Right lobe of liver (tissue), 6 donors: ENCODE measurements around the gene HNRNPH2. TPM values are rescaled to one million over a fixed set of nuclear protein-coding genes. Genes with fewer than 3 reads are reported as not detected.
A peak's percentile ranks its signal among the peaks of the same experiment; 100 is the strongest.

ENCODE experiments used
- ATAC-seq, 4 donors: fragments of 200-7000 bp; cut with Tn5 transposase; one replicate each; pipeline ENCODE4 v1.9.1; 2020; ENCODE audit warnings: mild to moderate bottlenecking in 4 of 4, moderate library complexity in 4 of 4
- DNase-seq, 3 donors: peaks; one replicate each; pipeline ENCODE4 v3.0.0-alpha.2; 2020
- H3K27ac ChIP-seq, 3 donors: fragments of 200-600 bp; one replicate each; pipeline ENCODE4 v1.8.0; 2022
- H3K27me3 ChIP-seq, 2 donors: fragments of 200-600 bp; one replicate each; pipeline ENCODE4 v1.8.0; 2022
- H3K36me3 ChIP-seq, 4 donors: fragments of 200-600 bp; sonication (generic) in 1 of 4; one replicate each; pipeline versions ENCODE4 v1.5.1 to v1.8.0; 2017 to 2022; ENCODE audit warnings: control low read depth in 1 of 4
- H3K4me1 ChIP-seq, 4 donors: fragments of 200-600 bp; sonication (generic) in 1 of 4; one replicate each; pipeline versions ENCODE4 v1.5.1 to v1.8.0; 2017 to 2022; ENCODE audit warnings: control low read depth in 1 of 4
- H3K4me3 ChIP-seq, 3 donors: fragments of 200-600 bp; one replicate each; pipeline ENCODE4 v1.8.0; 2022
- H3K9me3 ChIP-seq, 4 donors: fragments of 200-600 bp; sonication (generic) in 1 of 4; one replicate each; pipeline versions ENCODE4 v1.5.1 to v1.8.0; 2017 to 2022; ENCODE audit warnings: control low read depth in 1 of 4
- CTCF ChIP-seq, 4 donors: fragments of 200-600 bp in 3 of 4; fragments of 450-650 bp in 1 of 4; IDR thresholded peaks; one replicate each; pipeline versions ENCODE4 v1.5.1 to v1.8.0; 2016 to 2022; ENCODE audit warnings: antibody characterized with exemption in 4 of 4, mild to moderate bottlenecking in 2 of 4
- POLR2A ChIP-seq: fragments of 450-650 bp; IDR thresholded peaks from one replicate; pipeline ENCODE4 v1.6.1; 2017; ENCODE audit warnings: antibody characterized with exemption, mild to moderate bottlenecking
- WGBS: methylation state at CpG from one replicate; pipeline ENCODE4 v1.1.6; 2018; ENCODE audit warnings: low coverage, low lambda C conversion rate; ENCODE audit not compliant: insufficient coverage; ENCODE audit errors: missing lambda C conversion rate; 5-methylcytosine and 5-hydroxymethylcytosine counted together
- intact Hi-C, 2 donors: fragments of 100-400 bp; cut with DNase I; formaldehyde crosslinking; loops; one replicate each; pipeline versions ENCODE4 v1.11.2 to v1.14.1; 2022
- total RNA-seq, 6 experiments: library from RNA; depleted of rRNA in 2 of 6; stranded (reverse); fragments of >200 nt in 2 of 6; fragmentation: NEBNext Ultra II Directional in 3 of 6; extraction: Animal tissue kit (Norgen Biotek cat#: 25700) in 3 of 6; gene quantifications; one replicate each; pipeline versions ENCODE4 v1.1.0 to v1.2.4, GENCODE V29; 2016 to 2023
- donor health status: DM: no; HTN: yes; CAD: no.
- donor health status: DM: no; HTN: no; CAD: no.
- donor health status: DM: no; HTN: no; CAD: no.
- donor health status: DM: no; HTN: yes; CAD: no.
- donor health status: DM: no; HTN: yes; CAD: no.

Gene HNRNPH2
- total RNA-seq, 6 experiments from 2014 or later: 19.5 to 38.2 (median 31.1) TPM

- H3K27me3 ChIP-seq: no peaks in the 10 kb centered on the region
- no peaks in the 10 kb centered on the region for H3K4me1 ChIP-seq
- ATAC-seq: no peak
- H3K36me3 ChIP-seq: no peaks in the 10 kb centered on the region
- intact Hi-C loops: no loop called here
- no peak for DNase-seq
- no peaks in the 10 kb centered on the region for H3K9me3 ChIP-seq
- 46% methylated on average over 6 of the region's 6 CpGs for WGBS
- TF ChIP-seq POLR2A (no peak), CTCF (IDR thresholded peaks at IDR 0.05) (no peak)
- H3K4me3 ChIP-seq: no peak overlapping the region
- no peak overlapping the region for H3K27ac ChIP-seq
These were observed 21.5 kb upstream of the HNRNPH2 start for GRCh38 chrX:101386542-101386885.

GRCh38 chrX:101388604-101389003 lies 19.4 kb upstream of the HNRNPH2 start:
- Histone ChIP-seq H3K4me1 (no peaks in the 10 kb centered on the region), H3K9me3 (no peaks in the 10 kb centered on the region), H3K36me3 (no peaks in the 10 kb centered on the region), H3K4me3 (no peak overlapping the region), H3K27ac (no peak overlapping the region), H3K27me3 (no peaks in the 10 kb centered on the region)
- WGBS: 65% methylated on average over 2 of the region's 3 CpGs
- intact Hi-C loops: no loop called here
- no peak for DNase-seq
- no peak for ATAC-seq
- TF ChIP-seq CTCF (IDR thresholded peaks at IDR 0.05): no peak
- no peak for TF ChIP-seq POLR2A

DNA sequence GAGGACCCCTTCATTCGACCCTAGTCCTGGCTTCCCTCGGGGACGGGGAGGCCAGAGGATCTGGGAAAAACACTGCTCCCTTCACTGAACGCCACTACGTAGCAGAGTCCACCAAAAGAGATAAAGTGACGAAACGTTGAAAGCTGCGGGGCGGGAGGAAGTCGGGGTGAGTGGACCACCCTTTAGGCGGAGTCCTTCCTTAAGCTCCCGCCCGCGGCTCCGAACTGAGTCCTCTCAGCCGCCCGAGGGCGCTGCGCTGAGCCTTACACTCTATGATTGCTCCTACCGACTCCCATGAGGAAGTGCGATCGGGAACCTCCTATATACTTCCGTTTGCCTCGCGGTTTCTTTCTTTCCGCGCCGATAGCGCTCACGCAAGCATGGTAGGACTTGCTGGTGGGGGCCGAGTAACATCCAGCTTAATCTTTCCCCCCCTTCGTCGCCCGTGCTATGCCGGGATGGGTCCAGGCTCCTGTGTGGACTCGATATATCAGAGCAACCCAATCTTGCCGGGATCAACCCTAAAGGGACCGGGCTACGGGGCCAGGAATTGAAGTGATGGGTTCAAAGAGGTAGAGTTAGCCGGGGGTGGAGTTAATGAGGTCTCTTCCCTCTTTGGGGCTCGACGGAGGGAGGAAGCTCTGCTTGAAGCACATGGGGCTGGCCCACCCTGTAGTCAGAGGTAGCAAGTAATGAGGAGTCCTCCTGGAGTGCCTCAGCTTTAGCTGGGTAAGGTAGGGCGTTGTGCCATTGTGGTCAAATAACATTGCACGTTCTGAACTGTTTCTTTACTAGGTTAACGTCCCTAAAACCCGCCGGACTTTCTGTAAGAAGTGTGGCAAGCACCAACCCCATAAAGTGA lies 17.1 kb upstream of the HNRNPH2 start, which contains the start of gene RPL36A:
Gene RPL36A, plus strand, starts transcription at position 348 of the 862 bp plus-strand sequence. Its CDS starts 33 bp downstream, at position 381.
- peak; percentile 98 to 100 (median 98) for ATAC-seq
- TF ChIP-seq POLR2A: peak; percentile 82
- TF ChIP-seq CTCF (IDR thresholded peaks at IDR 0.05): peak; percentile 51 to 73 (median 70)
- no peaks in the 10 kb centered on the region for H3K4me1 ChIP-seq
- peak within 1 kb of the TSS; percentile 20 to 59 (median 51) for H3K27ac ChIP-seq
- DNase-seq: peak; percentile 82 to 87 (median 85)
- no peaks in the 10 kb centered on the region for H3K9me3 ChIP-seq
- intact Hi-C loops: no loop called here
- peaks cover 0 to 5% (median 1%) of the 10 kb centered on the region in 4 donors for H3K36me3 ChIP-seq
- H3K4me3 ChIP-seq: peak within 1 kb of the TSS; percentile 48 to 61 (median 59)
- peaks cover 0 to 3% of the 10 kb centered on the region in 2 donors for H3K27me3 ChIP-seq
- WGBS: 44% methylated on average over 27 of the region's 47 CpGs

DNA sequence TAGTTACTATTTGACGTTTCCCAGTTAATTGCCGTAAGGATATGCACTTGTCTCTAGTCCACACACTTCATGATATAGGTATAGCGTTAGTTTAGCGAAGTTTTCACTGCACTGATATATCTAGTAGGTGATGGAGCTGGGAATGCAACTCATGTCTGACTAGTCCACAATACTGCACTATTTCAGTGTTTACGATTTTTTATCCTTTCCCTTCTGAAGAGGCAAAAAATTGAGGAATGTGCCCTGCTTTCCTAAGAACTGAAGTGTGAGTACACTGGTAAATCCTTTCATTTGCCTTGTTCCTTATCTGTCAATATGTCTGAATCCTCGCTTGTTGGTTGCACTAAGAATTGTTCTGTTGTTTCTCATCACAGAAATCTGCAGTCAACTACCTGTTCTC lies 16.2 kb upstream of the HNRNPH2 start:
- Histone ChIP-seq H3K4me1 (no peaks in the 10 kb centered on the region), H3K4me3 (peak overlapping the region in 2 of 3 donors; percentile 48 to 61), H3K9me3 (no peaks in the 10 kb centered on the region), H3K27me3 (peaks cover 0 to 3% of the 10 kb centered on the region in 2 donors), H3K36me3 (peaks cover 0 to 5% (median 1%) of the 10 kb centered on the region in 4 donors), H3K27ac (peak overlapping the region in 1 of 3 donors; percentile 51)
- no peak for DNase-seq
- 48% methylated on average over 6 of the region's 6 CpGs for WGBS
- no peak for ATAC-seq
- TF ChIP-seq POLR2A: no peak
- TF ChIP-seq CTCF (IDR thresholded peaks at IDR 0.05): no peak
- intact Hi-C loops: no loop called here
